GM21526 (cell line): ENCODE results near the gene TMX1.

ENCODE experiments used
- ATAC-seq: cut with Tn5 transposase; IDR thresholded peaks from one replicate; pipeline ENCODE4 v1.9.1; 2021; ENCODE audit warnings: moderate library complexity; ENCODE audit not compliant: unreplicated experiment, low FRiP score

The TMX1 gene

GRCh38 chr14:51291016-51291415 lies 51.0 kb downstream of the TMX1 start:
- no peak for ATAC-seq

- no peak for ATAC-seq
Measured at GRCh38 chr14:51293149-51293911, 53.3 kb downstream of the TMX1 start.

- no peak for ATAC-seq
Measured at GRCh38 chr14:51293912-51294389, 53.9 kb downstream of the TMX1 start.

- no peak for ATAC-seq
Measured at GRCh38 chr14:51294951-51295525, 55.0 kb downstream of the TMX1 start.

- no peak for ATAC-seq
Measured at GRCh38 chr14:51295646-51296263, 55.7 kb downstream of the TMX1 start.

- no peak for ATAC-seq
Measured at GRCh38 chr14:51297066-51297465, 57.0 kb downstream of the TMX1 start.

- no peak for ATAC-seq
Measured at GRCh38 chr14:51298895-51299294, 58.8 kb downstream of the TMX1 start.

- no peak for ATAC-seq
Measured at GRCh38 chr14:51302295-51303030, 62.4 kb downstream of the TMX1 start.

GRCh38 chr14:51304438-51304837 lies 64.4 kb downstream of the TMX1 start:
- ATAC-seq = no peak

GRCh38 chr14:51304941-51305340 lies 64.9 kb downstream of the TMX1 start:
- ATAC-seq = no peak

- ATAC-seq = no peak
Measured at GRCh38 chr14:51305751-51306150, 65.7 kb downstream of the TMX1 start.
